K562 (cell line): ENCODE results near the gene NEB. TPM values are rescaled to one million over a fixed set of nuclear protein-coding genes. Genes with fewer than 3 reads are reported as not detected.
A peak's percentile ranks its signal among the peaks of the same experiment; 100 is the strongest.

Source experiments
- AFF1 ChIP-seq, 2 experiments: fragments of 450-650 bp; IDR thresholded peaks; 2 replicates each; pipeline ENCODE4 v1.6.1; 2018; ENCODE audit warnings: mild to moderate bottlenecking in 2 of 2, low read depth in 1 of 2; ENCODE audit not compliant: partially characterized antibody in 2 of 2
- ATF3 ChIP-seq, 2 experiments: fragments of 450-650 bp in 1 of 2; sonication (generic) in 1 of 2; formaldehyde crosslinking in 1 of 2; IDR thresholded peaks in 1 of 2; conservative IDR thresholded peaks in 1 of 2; 2 replicates each; pipeline versions ENCODE4 v1.6.1 to v1.8.1; 2016 to 2023; ENCODE audit warnings: mild to moderate bottlenecking in 2 of 2, moderate library complexity in 2 of 2, inconsistent platforms in 1 of 2, missing genetic modification reagents in 1 of 2
- CEBPB ChIP-seq: fragments of 450-650 bp; IDR thresholded peaks from 2 replicates; pipeline ENCODE4 v1.6.1; 2016; ENCODE audit warnings: missing genetic modification characterization, missing compliant biosample characterization
- CREB3L1 ChIP-seq: fragments of 450-650 bp; IDR thresholded peaks from 2 replicates; pipeline ENCODE4 v1.6.1; 2014; ENCODE audit warnings: low read depth, mild to moderate bottlenecking, moderate library complexity, borderline replicate concordance
- E2F8 ChIP-seq: fragments of 450-650 bp; IDR thresholded peaks from 2 replicates; pipeline ENCODE4 v1.7.1; 2018; ENCODE audit warnings: mild to moderate bottlenecking, low read depth; ENCODE audit not compliant: partially characterized antibody
- HDAC6 ChIP-seq: IDR thresholded peaks from 2 replicates; pipeline ENCODE4 v1.6.1; 2012; ENCODE audit warnings: low read depth, mild to moderate bottlenecking, control low read depth, inconsistent platforms, low read length, moderate library complexity
- L3MBTL2 ChIP-seq: fragments of 450-650 bp; IDR thresholded peaks from 2 replicates; pipeline ENCODE4 v1.6.1; 2016; ENCODE audit warnings: mild to moderate bottlenecking, moderate library complexity
- PURB ChIP-seq: sonication (generic); formaldehyde crosslinking; IDR thresholded peaks from 2 replicates; pipeline ENCODE4 v1.9.0; 2021; ENCODE audit warnings: low read depth, mild to moderate bottlenecking, missing genetic modification reagents
- RHOXF2B ChIP-seq: fragments of 250-450 bp; sonication (Bioruptor Pico); conservative IDR thresholded peaks from 2 replicates; pipeline ENCODE4 v1.5.1; 2021
- SMAD2 ChIP-seq: fragments of 150-350 bp; IDR thresholded peaks from 2 replicates; pipeline ENCODE4 v1.6.1; 2014; ENCODE audit warnings: low read depth, mild to moderate bottlenecking, low read length
- TAF7 ChIP-seq: fragments of 450-650 bp; IDR thresholded peaks from 2 replicates; pipeline ENCODE4 v1.6.1; 2016; ENCODE audit warnings: missing genetic modification characterization, missing compliant biosample characterization
- ZNF263 ChIP-seq: sonication (generic); formaldehyde crosslinking; IDR thresholded peaks from 2 replicates; pipeline ENCODE4 v1.8.0; 2022; ENCODE audit warnings: mild to moderate bottlenecking, missing genetic modification reagents, borderline replicate concordance
- ZNF395 ChIP-seq: fragments of 200-800 bp; sonication (Bioruptor generic); IDR thresholded peaks from 2 replicates; pipeline ENCODE4 v1.6.1; 2017; ENCODE audit warnings: missing genetic modification characterization, missing compliant biosample characterization
- ZNF398 ChIP-seq: fragments of 250-450 bp; sonication (Bioruptor Pico); IDR thresholded peaks from 2 replicates; pipeline ENCODE4 v1.8.0; 2021; ENCODE audit warnings: moderate library complexity, mild to moderate bottlenecking, inconsistent platforms
- polyA plus RNA-seq, 8 experiments: library from polyadenylated mRNA; depleted of rRNA in 4 of 8; stranded (reverse) in 5 of 8; unstranded in 3 of 8; fragments of >200 nt; fragmentation: Nextera tagmentation in 2 of 8; fragmentation: Illumina TruSeq in 1 of 8; extraction: Ambion mirVana in 2 of 8; extraction: Trizol in 1 of 8; gene quantifications; 2 replicates each; pipeline versions ENCODE4 v1.2.1 to v1.2.3, GENCODE V29; 2011 to 2014; ENCODE audit warnings: inconsistent platforms in 1 of 8, missing spikeins in 1 of 8
- total RNA-seq, 7 experiments: library from RNA; depleted of rRNA in 6 of 7; stranded (reverse); fragments of >200 nt in 6 of 7; fragmentation: Illumina TruSeq in 2 of 7; extraction: Trizol in 2 of 7; gene quantifications; 2 replicates each; pipeline versions ENCODE4 v1.2.1 to v1.2.3, GENCODE V29; 2011 to 2021; ENCODE audit warnings: low replicate concordance in 1 of 7

Gene NEB
- total and polyA plus RNA-seq, 9 of the 15 experiments (the other 6 are each of a cell fraction or from before 2014, with no cell fraction given): 1.7 to 3.8 (median 2.9) TPM

- no peak for TF ChIP-seq ZNF398 (CRISPR knock-in tag)
- TF ChIP-seq AFF1 (IDR thresholded peaks at IDR 0.05; ENCODE audit: low read depth in 1 of 2, partially characterized antibody in 2 of 2): peak in 1 of 2 experiments; percentile 40
- TF ChIP-seq CEBPB (tag): peak; percentile 26; the same call in 1 of the 2 replicates
- no peak for TF ChIP-seq TAF7 (tag)
- no peak for TF ChIP-seq SMAD2
- TF ChIP-seq CREB3L1: no peak
- TF ChIP-seq HDAC6: no peak
- TF ChIP-seq E2F8: no peak
- peak; percentile 84 for TF ChIP-seq ATF3 (IDR thresholded peaks at IDR 0.05)
- no peak for TF ChIP-seq ATF3 (CRISPR knock-in tag; conservative IDR thresholded peaks at IDR 0.05)
- peak; percentile 44 for TF ChIP-seq L3MBTL2
- no peak for TF ChIP-seq ZNF263 (CRISPR knock-in tag)
- 0 out of 2 replicates have a peak, but pooled peaks have one; percentile 13 for TF ChIP-seq RHOXF2B
- TF ChIP-seq PURB (CRISPR knock-in tag): no peak
- peak; percentile 30; the same call in 1 of the 2 replicates for TF ChIP-seq ZNF395 (CRISPR knock-in tag)
These were observed 45.6 kb downstream of the NEB start (continued) for GRCh38 chr2:151688719-151689118.
